GM18873 (cell line): Measurements from ENCODE around the gene CTTN.
"Not testable (repeated sequence)": the region's sequence is repeated elsewhere in the genome, so short reads cannot be mapped to it uniquely, and the experiment has no call there.

Experiments
- ATAC-seq: cut with Tn5 transposase; IDR thresholded peaks from one replicate; pipeline ENCODE4 v1.9.1; 2021; ENCODE audit warnings: mild to moderate bottlenecking, moderate library complexity, moderate number of reproducible peaks; ENCODE audit not compliant: unreplicated experiment, low FRiP score

CTTN gene

GRCh38 chr11:70445091-70445490, 46.8 kb downstream of the CTTN start:
- ATAC-seq = no peak

- no peak for ATAC-seq
Measured at GRCh38 chr11:70445605-70446004, 47.3 kb downstream of the CTTN start.

GRCh38 chr11:70448983-70449567, 50.7 kb downstream of the CTTN start:
- ATAC-seq = no peak

GRCh38 chr11:70454197-70454767, 56.0 kb downstream of the CTTN start:
- ATAC-seq = no peak

- ATAC-seq = not testable (repeated sequence)
Measured at GRCh38 chr11:70454811-70455210, 56.5 kb downstream of the CTTN start.

GRCh38 chr11:70455354-70455753, 57.0 kb downstream of the CTTN start:
- ATAC-seq = no peak

GRCh38 chr11:70456921-70457532, 58.7 kb downstream of the CTTN start:
- no peak for ATAC-seq

GRCh38 chr11:70458736-70459135, 60.4 kb downstream of the CTTN start:
- ATAC-seq = no peak

GRCh38 chr11:70460111-70460510, 61.8 kb downstream of the CTTN start:
- ATAC-seq = no peak

- no peak for ATAC-seq
Measured at GRCh38 chr11:70460964-70461363, 62.6 kb downstream of the CTTN start.

GRCh38 chr11:70462818-70463477, 64.6 kb downstream of the CTTN start:
- ATAC-seq = no peak

GRCh38 chr11:70463478-70464255, 65.3 kb downstream of the CTTN start:
- no peak for ATAC-seq

- ATAC-seq = no peak
Measured at GRCh38 chr11:70464509-70465361, 66.4 kb downstream of the CTTN start.

- ATAC-seq = no peak
Measured at GRCh38 chr11:70466154-70466553, 67.8 kb downstream of the CTTN start.

- no peak for ATAC-seq
Measured at GRCh38 chr11:70466596-70466995, 68.3 kb downstream of the CTTN start.

GRCh38 chr11:70467201-70468085, 69.1 kb downstream of the CTTN start:
- ATAC-seq = no peak

- no peak for ATAC-seq
Measured at GRCh38 chr11:70468256-70469195, 70.2 kb downstream of the CTTN start.

- ATAC-seq = no peak
Measured at GRCh38 chr11:70470127-70470526, 71.8 kb downstream of the CTTN start.
